Keratinocyte (primary cell): ENCODE results near the gene C1orf56. TPM values are rescaled to one million over a fixed set of nuclear protein-coding genes. Genes with fewer than 3 reads are reported as not detected.

Experiments used
- DNase-seq: peaks from one replicate; pipeline ENCODE4 v3.0.0-alpha.2; 2011; ENCODE audit warnings: low read depth, missing footprints, low spot score
- FAIRE-seq: peaks from 2 replicates; lab custom pipeline; 2011; peaks lifted over from hg19 to GRCh38; lab: Jason Lieb, UNC
- H2AFZ ChIP-seq: 2 replicates; pipeline ENCODE4 v1.6.0; 2012; ENCODE audit warnings: low read length, control low read depth, inconsistent platforms; ENCODE audit not compliant: control insufficient read depth
- H3K27ac ChIP-seq: 2 replicates; pipeline ENCODE4 v1.5.1; 2011; ENCODE audit warnings: low read length; ENCODE audit not compliant: control insufficient read depth, insufficient read depth
- H3K27me3 ChIP-seq: 3 replicates; pipeline ENCODE4 v1.6.0; 2011; ENCODE audit warnings: low read length; ENCODE audit not compliant: control insufficient read depth, insufficient read depth; ENCODE audit errors: extremely low read depth
- H3K36me3 ChIP-seq, 2 experiments: 2 replicates in 1 of 2; 3 replicates in 1 of 2; pipeline ENCODE4 v1.5.1; 2011; ENCODE audit warnings: low read length in 2 of 2, mild to moderate bottlenecking in 1 of 2; ENCODE audit not compliant: control insufficient read depth in 2 of 2, insufficient read depth in 2 of 2; ENCODE audit errors: extremely low read depth in 1 of 2
- H3K4me1 ChIP-seq: 3 replicates; pipeline ENCODE4 v1.5.1; 2011; ENCODE audit warnings: low read length; ENCODE audit not compliant: control insufficient read depth, insufficient read depth; ENCODE audit errors: extremely low read depth
- H3K4me2 ChIP-seq: 3 replicates; pipeline ENCODE4 v1.6.0; 2011; ENCODE audit warnings: low read depth, low read length; ENCODE audit not compliant: control insufficient read depth, insufficient read depth; ENCODE audit errors: extremely low read depth
- H3K4me3 ChIP-seq, 3 experiments: fragments of 200-600 bp in 1 of 3; sonication (generic) in 1 of 3; 2 replicates in 2 of 3; 3 replicates in 1 of 3; pipeline ENCODE4 v1.5.1; 2011 to 2016; ENCODE audit warnings: low read length in 3 of 3, mild to moderate bottlenecking in 3 of 3, control low read depth in 2 of 3, inconsistent platforms in 1 of 3, low read depth in 1 of 3, mixed read lengths in 1 of 3, mixed run types in 1 of 3, moderate library complexity in 1 of 3; ENCODE audit not compliant: control insufficient read depth in 2 of 3, insufficient read depth in 2 of 3; ENCODE audit errors: extremely low read depth in 1 of 3
- H3K79me2 ChIP-seq: 2 replicates; pipeline ENCODE4 v1.6.0; 2012; ENCODE audit warnings: low read length; ENCODE audit not compliant: control insufficient read depth, insufficient read depth
- H3K9ac ChIP-seq: 3 replicates; pipeline ENCODE4 v1.6.0; 2011; ENCODE audit warnings: low read length; ENCODE audit not compliant: control insufficient read depth, insufficient read depth; ENCODE audit errors: extremely low read depth
- H3K9me1 ChIP-seq: 3 replicates; pipeline ENCODE4 v1.6.0; 2011; ENCODE audit warnings: low read length; ENCODE audit not compliant: control insufficient read depth, insufficient read depth; ENCODE audit errors: extremely low read depth
- H3K9me3 ChIP-seq: 2 replicates; pipeline ENCODE4 v1.5.1; 2012; ENCODE audit warnings: low read depth, low read length; ENCODE audit not compliant: control insufficient read depth
- H4K20me1 ChIP-seq: 3 replicates; pipeline ENCODE4 v1.6.0; 2011; ENCODE audit warnings: low read length; ENCODE audit not compliant: control insufficient read depth, insufficient read depth; ENCODE audit errors: extremely low read depth
- EZH2 ChIP-seq: IDR thresholded peaks from one replicate; pipeline ENCODE4 v1.6.1; 2012; ENCODE audit warnings: inconsistent platforms, mild to moderate bottlenecking, low read length, moderate library complexity
- dilution Hi-C: fragments of 300-500 bp; cut with MboI; formaldehyde crosslinking; loops from one replicate; pipeline ENCODE4 v1.7.0; 2020; ENCODE audit warnings: low sequenced_read_pairs; ENCODE audit not compliant: extremely low pct_ligation_motif_present
- polyA minus RNA-seq, 3 experiments: library from RNA; depleted of rRNA, polyadenylated mRNA; stranded (reverse); fragments of >200 nt; gene quantifications; 1 replicate in 1 of 3; 2 replicates in 1 of 3; 3 replicates in 1 of 3; pipeline ENCODE4 v1.2.3, GENCODE V29; 2011
- polyA plus RNA-seq, 5 experiments: library from polyadenylated mRNA; depleted of rRNA in 3 of 5; stranded (reverse) in 3 of 5; stranded (forward) in 1 of 5; unstranded in 1 of 5; fragments of >200 nt; gene quantifications; 1 replicate in 1 of 5; 2 replicates in 3 of 5; 3 replicates in 1 of 5; pipeline versions ENCODE4 v1.2.1 to v1.2.3, GENCODE V29; 2011 to 2012; ENCODE audit warnings: missing spikeins in 2 of 5, low read depth in 1 of 5, low replicate concordance in 1 of 5
- TF ChIP-seq, protein P1 (sequence below), 3 experiments: IDR thresholded peaks in 1 of 3; conservative IDR thresholded peaks in 1 of 3; optimal IDR thresholded peaks in 1 of 3; 2 replicates in 2 of 3; 3 replicates in 1 of 3; pipeline versions ENCODE3 to v1.5.1; 2011; ENCODE audit warnings: low read length in 3 of 3, mild to moderate bottlenecking in 3 of 3, moderate library complexity in 2 of 3, control low read depth in 1 of 3, inconsistent platforms in 1 of 3; ENCODE audit not compliant: insufficient read depth in 2 of 3; ENCODE audit errors: extremely low read depth in 1 of 3

Gene C1orf56, protein sequence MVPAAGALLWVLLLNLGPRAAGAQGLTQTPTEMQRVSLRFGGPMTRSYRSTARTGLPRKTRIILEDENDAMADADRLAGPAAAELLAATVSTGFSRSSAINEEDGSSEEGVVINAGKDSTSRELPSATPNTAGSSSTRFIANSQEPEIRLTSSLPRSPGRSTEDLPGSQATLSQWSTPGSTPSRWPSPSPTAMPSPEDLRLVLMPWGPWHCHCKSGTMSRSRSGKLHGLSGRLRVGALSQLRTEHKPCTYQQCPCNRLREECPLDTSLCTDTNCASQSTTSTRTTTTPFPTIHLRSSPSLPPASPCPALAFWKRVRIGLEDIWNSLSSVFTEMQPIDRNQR
- polyA plus RNA-seq: 0.26 to 0.40 TPM (median 0.39 TPM) in 3 replicates
- 0.54 TPM for polyA plus RNA-seq (2011; ENCODE audit: low read depth)
- polyA plus RNA-seq (2011; cell fraction: cytosol; rRNA removed): 0.27 and 0.64 TPM in 2 replicates
- polyA plus RNA-seq (2011; cell fraction: nucleus; rRNA removed): 0.47 and 0.71 TPM in 2 replicates
- polyA plus RNA-seq (2012; ENCODE audit: low replicate concordance): 1.2 and 3.7 TPM in 2 replicates
- 0.26 to 2.3 TPM in 2 of 3 replicates, not detected in the other for polyA minus RNA-seq
- polyA minus RNA-seq (2011; cell fraction: cytosol; rRNA and poly(A)+ RNA removed): not detected
- 0.21 and 0.78 TPM in 2 replicates for polyA minus RNA-seq (2011; cell fraction: nucleus; rRNA and poly(A)+ RNA removed)

DNA sequence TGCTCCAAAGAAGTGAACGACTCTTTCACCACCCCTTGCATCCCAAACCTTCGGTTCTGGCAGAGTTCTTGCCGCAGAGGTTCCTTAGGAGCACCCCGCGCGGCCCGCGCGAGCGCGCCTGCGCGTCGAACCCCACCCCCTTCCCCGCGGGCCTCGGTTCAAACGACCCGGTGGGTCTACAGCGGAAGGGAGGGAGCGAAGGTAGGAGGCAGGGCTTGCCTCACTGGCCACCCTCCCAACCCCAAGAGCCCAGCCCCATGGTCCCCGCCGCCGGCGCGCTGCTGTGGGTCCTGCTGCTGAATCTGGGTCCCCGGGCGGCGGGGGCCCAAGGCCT, at the start of gene C1orf56:
C1orf56 (plus strand) TSS at position 161 of the 334 bp plus-strand sequence; CDS start at position 258, 97 bp downstream.
- Histone ChIP-seq H2AFZ (peak within 1 kb of the TSS; percentile 91), H3K27ac (peak within 1 kb of the TSS; percentile 51), H3K9me1 (no peaks in the 10 kb centered on the region), H3K27me3 (no peaks in the 10 kb centered on the region), H4K20me1 (peaks cover 2% of the 10 kb centered on the region), H3K79me2 (no peaks in the 10 kb centered on the region), H3K4me1 (peaks cover 14% of the 10 kb centered on the region), H3K9ac (peak within 1 kb of the TSS; percentile 70), H3K4me2 (peak within 1 kb of the TSS; percentile 98), H3K36me3 (peaks cover 12% of the 10 kb centered on the region in 2 experiments), H3K4me3 (peak within 1 kb of the TSS; percentile 48 to 84 (median 79)), H3K9me3 (no peaks in the 10 kb centered on the region)
- DNase-seq (no peak), FAIRE-seq (no peak)
- dilution Hi-C loops: no loop called here
- TF ChIP-seq, protein P1, sequence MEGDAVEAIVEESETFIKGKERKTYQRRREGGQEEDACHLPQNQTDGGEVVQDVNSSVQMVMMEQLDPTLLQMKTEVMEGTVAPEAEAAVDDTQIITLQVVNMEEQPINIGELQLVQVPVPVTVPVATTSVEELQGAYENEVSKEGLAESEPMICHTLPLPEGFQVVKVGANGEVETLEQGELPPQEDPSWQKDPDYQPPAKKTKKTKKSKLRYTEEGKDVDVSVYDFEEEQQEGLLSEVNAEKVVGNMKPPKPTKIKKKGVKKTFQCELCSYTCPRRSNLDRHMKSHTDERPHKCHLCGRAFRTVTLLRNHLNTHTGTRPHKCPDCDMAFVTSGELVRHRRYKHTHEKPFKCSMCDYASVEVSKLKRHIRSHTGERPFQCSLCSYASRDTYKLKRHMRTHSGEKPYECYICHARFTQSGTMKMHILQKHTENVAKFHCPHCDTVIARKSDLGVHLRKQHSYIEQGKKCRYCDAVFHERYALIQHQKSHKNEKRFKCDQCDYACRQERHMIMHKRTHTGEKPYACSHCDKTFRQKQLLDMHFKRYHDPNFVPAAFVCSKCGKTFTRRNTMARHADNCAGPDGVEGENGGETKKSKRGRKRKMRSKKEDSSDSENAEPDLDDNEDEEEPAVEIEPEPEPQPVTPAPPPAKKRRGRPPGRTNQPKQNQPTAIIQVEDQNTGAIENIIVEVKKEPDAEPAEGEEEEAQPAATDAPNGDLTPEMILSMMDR (optimal IDR thresholded peaks at IDR 0.05 in 1 of 3, IDR thresholded peaks at IDR 0.05 in 1 of 3, conservative IDR thresholded peaks at IDR 0.05 in 1 of 3; ENCODE audit: extremely low read depth in 1 of 3, insufficient read depth in 2 of 3, low read length in 3 of 3): no peak
- TF ChIP-seq EZH2: no peak

DNA sequence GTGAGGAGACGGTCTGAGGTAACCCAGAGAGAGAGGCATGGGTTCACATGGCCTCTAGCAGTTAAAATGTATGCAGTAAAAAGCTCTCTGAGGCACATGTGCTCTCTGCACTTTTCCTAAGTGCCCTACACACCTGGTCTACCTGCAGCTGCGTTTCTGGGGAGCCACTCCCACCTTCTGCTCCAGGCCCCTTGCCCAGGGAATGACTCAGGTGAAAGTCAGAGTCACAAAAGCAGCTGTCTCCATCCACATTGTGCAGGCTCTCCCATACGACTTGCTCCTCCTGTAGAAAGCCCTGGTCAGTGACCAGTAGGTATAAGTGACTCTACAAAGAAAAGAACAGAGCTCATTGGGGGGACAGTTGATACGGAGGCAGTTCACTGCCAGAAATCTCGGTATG, 49.6 kb upstream of the C1orf56 start:
- Histone ChIP-seq H3K4me2 (no peak overlapping the region), H3K9me1 (no peaks in the 10 kb centered on the region), H3K27me3 (no peaks in the 10 kb centered on the region), H3K4me3 (no peak overlapping the region), H3K36me3 (peaks cover 0 to 2% of the 10 kb centered on the region in 2 experiments), H3K9me3 (no peaks in the 10 kb centered on the region), H3K79me2 (no peaks in the 10 kb centered on the region), H2AFZ (no peak overlapping the region), H3K27ac (no peak overlapping the region), H3K9ac (no peak overlapping the region), H3K4me1 (peaks cover 13% of the 10 kb centered on the region), H4K20me1 (no peaks in the 10 kb centered on the region)
- no peak for TF ChIP-seq EZH2
- TF ChIP-seq, protein P1 (optimal IDR thresholded peaks at IDR 0.05 in 1 of 3, IDR thresholded peaks at IDR 0.05 in 1 of 3, conservative IDR thresholded peaks at IDR 0.05 in 1 of 3; ENCODE audit: extremely low read depth in 1 of 3, insufficient read depth in 2 of 3, low read length in 3 of 3): no peak
- DNase-seq (no peak), FAIRE-seq (no peak)
- dilution Hi-C loops: no loop called here
